OCI-LY3 (cell line): ENCODE data around the gene GSE1.

Source experiments
- CTCF ChIP-seq: fragments of 200-600, 300-600 bp; sonication (generic); IDR thresholded peaks from 2 replicates; pipeline ENCODE4 v1.5.1; 2014; ENCODE audit warnings: antibody characterized with exemption, low read length, low read depth
- EZH2phosphoT487 ChIP-seq: fragments of 200-600 bp; shearing (Covaris generic); IDR thresholded peaks from 2 replicates; pipeline ENCODE4 v1.6.1; 2018; ENCODE audit warnings: antibody characterized with exemption, mixed run types, low read depth

GRCh38 chr16:85635545-85636140 lies 22.5 kb downstream of the GSE1 start:
- TF ChIP-seq CTCF (no peak), EZH2phosphoT487 (no peak)
